HG03135 (cell line): ENCODE results near the gene USP10.
"Not testable (repeated sequence)": the region's sequence is repeated elsewhere in the genome, so short reads cannot be mapped to it uniquely, and the experiment has no call there.

Source experiments
- ATAC-seq: cut with Tn5 transposase; IDR thresholded peaks from one replicate; pipeline ENCODE4 v1.9.1; 2021; ENCODE audit warnings: mild to moderate bottlenecking, moderate library complexity; ENCODE audit not compliant: unreplicated experiment

Gene USP10

GRCh38 chr16:84726079-84726668 is 26.4 kb downstream of the USP10 start:
- no peak for ATAC-seq

GRCh38 chr16:84726669-84727467 is 27.1 kb downstream of the USP10 start:
- no peak for ATAC-seq

DNA sequence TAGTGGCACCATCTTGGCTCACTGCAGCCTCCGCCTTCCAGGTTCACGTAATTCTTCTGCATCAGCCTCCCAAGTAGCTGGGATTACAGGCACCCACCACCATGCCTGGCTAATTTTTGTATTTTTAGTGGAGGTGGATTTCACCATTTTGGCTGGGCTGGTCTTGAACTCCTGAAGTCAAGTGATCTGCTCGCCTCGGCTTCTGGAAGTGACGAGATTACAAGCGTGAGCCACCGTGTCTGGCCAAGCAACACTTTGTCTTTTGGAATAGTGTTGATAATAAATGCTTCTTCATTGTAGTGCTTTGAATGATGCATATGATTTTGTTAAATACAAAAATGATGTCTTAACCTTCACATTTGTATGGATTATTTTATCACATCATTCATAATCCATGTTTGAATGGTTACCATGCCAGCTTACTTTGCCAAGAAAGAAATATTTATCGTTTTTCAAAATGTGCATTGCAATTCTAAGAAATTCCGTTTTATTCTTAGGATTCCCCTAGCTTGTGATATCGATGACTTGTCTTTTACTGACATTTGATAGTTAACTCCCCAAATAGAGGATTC is 29.1 kb downstream of the USP10 start:
- ATAC-seq, result no peak

DNA sequence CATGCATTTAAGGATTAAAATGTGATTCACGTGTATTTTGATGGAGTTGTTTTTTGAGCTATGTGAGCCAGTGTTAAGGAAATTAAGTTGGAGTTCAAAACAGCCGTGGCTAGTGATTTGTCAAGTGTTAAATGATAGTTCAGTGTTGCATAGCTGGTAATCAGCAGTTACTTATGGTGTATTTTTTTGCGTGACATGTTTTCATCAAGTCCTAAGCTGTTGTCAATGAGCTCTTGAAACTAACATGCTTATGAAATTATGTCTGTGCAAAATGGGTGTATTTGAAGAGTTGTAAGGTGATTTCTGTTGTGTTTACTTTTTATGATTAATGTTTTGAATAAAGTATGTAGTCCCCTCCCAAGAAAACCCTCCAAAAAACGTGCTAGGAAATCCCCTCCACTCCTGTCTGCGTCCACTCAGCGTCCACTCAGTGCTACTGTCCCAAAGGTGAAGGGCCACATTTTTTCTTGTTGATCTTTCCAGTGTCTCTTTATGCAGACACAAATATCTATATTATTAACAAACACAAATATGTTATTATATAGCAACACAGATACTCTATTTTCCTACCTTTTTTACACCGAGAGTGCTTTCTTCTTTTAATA is 30.0 kb downstream of the USP10 start:
- ATAC-seq, result no peak

DNA sequence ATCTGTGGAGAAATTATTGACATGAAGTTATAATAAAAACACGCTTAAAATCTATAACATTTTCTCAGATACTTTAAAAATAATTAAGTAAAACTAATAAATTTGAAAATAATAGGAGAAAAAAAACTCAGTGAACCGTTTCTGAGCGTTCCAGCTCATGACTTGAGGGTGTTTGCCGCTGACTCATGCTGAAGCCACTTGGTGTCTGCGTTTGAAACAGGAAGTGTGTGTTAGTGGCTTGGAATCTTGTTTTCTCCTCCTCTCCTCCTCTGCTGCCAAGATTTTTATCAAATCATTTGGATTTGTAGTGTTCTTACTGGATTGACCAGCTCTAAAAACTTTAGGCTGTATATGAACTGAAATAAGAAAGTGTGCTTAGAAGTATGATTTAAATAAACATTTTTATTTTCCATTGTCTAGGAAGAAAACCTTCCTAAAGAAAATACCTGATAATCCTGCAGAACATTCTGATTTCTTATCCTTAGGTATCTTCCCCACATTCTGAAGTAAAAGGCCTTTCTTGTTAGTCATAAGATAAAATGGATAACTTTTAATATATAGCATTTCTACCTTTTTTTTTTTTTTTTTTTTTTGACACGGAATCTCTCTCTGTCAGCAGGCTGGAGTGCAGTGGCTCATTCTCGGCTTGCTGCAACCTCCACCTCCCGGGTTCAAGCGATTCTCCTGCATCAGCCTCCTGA is 30.8 kb downstream of the USP10 start:
- ATAC-seq, result no peak

GRCh38 chr16:84732332-84732673 is 32.5 kb downstream of the USP10 start:
- ATAC-seq, result not testable (repeated sequence)

- ATAC-seq, result no peak
These were observed 33.0 kb downstream of the USP10 start for GRCh38 chr16:84732674-84733352.

DNA sequence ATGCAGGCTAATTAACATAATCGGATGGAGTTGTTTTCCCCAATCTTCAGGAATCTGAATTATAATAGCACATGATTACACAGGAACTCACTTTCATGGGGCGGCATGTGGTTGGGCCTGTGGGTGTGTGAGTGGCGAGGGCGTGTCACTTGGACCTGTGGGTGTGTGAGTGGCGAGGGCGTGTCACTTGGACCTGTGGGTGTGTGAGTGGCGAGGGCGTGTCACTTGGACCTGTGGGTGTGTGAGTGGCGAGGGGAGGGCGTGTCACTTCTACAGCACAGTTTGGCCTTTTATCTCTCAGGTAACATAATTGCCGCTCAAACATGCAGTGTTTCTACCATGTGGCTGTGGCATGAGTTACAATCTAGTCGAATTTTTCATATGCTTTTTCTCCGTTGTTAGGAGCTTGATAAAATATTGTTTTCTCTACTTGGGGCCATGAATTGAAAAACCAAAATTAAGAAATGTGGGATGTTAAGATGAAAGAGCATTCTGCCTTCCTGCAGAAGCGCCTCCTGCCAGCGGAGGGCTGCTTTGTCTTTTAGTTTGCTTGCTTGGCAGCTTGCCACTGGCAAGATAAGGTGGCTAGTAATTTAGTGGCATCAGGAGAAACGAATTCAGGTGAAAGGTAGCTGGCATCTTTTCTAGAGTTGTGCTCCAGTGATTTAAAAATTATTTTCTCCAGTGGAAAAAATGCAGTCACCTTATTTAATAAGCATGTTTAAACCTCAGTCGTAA is 36.2 kb downstream of the USP10 start:
- no peak for ATAC-seq

DNA sequence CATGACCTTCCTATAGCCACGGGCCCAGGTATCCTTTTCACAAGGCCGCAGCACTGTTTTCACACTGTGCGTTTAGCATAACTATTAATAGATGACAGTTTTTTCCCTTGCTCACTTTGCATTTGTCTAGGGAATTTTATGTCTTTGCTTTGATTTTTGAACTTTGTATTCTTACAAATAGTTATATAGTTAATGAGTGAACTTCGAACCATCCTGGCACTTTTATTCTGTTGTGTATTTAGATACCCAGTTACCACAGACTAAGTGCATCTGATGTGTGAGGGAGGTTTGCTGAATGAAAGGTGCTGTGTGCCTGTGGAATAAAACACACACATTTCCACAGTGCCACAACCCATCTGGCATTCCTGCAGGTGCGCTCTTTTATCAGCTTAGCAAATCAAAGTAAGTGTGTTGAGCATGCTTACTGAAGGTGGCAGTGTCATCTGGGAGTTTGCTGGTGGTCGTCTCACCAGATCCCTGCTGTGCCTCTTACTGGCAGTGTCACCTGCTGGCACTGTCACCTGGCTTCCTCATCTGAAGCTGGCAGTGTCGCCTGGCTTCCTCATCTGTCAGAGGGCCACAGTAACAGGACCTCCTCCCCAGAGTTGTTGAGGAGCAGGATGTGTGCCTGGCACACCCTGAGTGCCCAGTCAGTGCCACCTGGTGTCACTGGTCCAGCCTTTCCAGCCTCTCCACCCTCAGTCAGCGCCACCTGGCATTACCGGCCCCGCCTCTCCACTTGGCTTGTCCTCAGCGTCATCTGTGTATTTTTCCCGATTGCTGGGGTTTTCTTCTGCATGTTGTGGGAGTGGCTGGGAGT is 37.6 kb downstream of the USP10 start:
- no peak for ATAC-seq

- peak; percentile 61 for ATAC-seq
These were observed 38.6 kb downstream of the USP10 start for GRCh38 chr16:84738255-84739038.

DNA sequence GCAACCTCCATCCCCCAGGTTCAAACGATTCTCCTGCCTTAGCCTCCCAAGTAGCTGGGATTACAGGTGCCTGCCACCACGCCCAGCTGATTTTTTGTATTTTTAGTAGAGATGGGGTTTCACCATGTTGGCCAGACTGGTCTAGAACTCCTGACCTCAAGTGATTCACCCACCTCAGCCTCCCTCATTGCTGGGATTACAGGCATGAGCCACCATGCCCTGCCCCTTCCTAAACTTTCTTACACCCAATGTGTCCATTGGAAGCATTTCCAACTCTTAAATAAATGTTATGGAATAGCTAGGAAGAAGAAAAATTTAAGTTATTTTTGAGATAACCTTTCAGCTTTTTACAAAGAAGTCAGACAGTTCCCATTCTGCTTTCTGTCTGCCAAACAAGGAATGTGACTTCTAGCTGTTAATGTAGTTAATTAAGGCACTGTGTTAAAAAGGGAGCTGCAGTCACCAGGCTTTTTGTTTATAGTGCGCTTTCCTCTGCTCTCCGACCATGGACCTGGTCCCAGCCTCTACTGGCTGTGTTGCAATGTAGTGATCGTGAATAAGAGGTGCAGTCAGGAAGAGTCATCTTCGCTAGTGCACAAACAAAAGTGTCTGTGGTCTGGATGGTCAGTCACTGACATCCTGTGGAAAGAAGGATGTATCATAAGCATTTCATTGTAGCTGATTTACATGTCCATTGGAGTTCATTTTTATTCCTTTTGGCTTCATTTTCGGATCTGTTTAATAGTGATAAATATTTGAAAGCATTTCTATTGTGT is 39.7 kb downstream of the USP10 start:
- ATAC-seq, result no peak

DNA sequence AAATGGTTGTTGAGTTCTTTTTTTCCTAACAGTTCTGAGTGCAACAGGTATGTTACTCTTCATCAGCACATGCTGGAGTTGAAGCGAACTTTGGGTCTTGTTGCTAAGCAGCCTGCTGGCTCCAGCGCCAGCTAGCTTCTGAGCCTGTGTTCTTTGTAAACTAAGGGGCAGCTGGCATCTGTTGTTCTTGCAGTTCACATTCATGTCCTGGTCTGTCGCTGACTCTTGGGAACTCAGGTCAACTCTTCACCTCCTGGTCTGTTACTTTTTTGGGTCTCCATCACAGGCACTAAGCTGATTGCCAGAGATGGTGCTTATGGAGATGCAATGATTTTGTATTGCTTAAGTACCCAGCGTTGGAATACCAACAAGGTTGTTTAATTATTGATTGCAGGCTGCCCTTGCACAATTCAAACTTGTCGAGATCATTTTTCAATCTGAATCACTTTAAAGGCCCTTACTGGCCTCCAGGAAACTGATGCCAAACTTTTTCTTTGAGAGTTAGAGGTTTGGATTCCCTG is 40.9 kb downstream of the USP10 start:
- no peak for ATAC-seq

DNA sequence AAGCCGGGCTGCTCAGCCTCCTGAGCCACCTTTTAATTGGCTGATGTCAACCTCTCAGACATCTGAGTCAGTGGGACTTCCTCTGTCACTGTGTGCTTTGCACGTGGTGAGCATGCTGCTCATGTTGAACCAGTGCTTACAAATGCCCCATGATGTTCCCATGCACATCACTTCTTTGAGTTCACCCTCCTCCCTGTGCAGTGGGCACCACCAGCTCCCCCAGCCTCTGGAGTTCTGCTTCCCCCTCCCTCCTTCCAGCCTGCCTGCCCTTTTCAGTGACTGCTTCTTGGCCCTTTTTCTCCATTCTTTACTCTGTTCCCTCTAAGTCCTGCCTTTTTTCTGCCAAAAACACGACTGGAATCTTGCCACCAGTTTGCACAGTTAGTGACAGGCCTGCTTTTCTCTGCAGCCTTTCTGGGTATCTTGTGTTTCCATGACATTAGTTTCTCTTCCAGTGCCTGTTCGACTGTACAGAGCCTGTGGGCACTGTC is 41.6 kb downstream of the USP10 start:
- no peak for ATAC-seq

- no peak for ATAC-seq
These were observed 42.9 kb downstream of the USP10 start for GRCh38 chr16:84742641-84743092.

GRCh38 chr16:84746231-84746630 is 46.4 kb downstream of the USP10 start:
- ATAC-seq, result no peak

- no peak for ATAC-seq
These were observed 47.1 kb downstream of the USP10 start for GRCh38 chr16:84746875-84747274.

GRCh38 chr16:84748247-84748646 is 48.4 kb downstream of the USP10 start:
- not testable (repeated sequence) for ATAC-seq
